Retinal pigment epithelial cell (primary cell): ENCODE data around the gene GFRA3.

Source experiments
- DNase-seq: peaks from one replicate; pipeline ENCODE4 v3.0.0-alpha.2; 2010; ENCODE audit warnings: low read depth
- H3K4me3 ChIP-seq: 2 replicates; pipeline ENCODE4 v1.5.1; 2011; ENCODE audit warnings: mild to moderate bottlenecking, low read length, control low read depth, moderate library complexity
- CTCF ChIP-seq: conservative IDR thresholded peaks from 2 replicates; pipeline ENCODE4 v1.5.1; 2011; ENCODE audit warnings: low read depth, low read length, control low read depth, inconsistent platforms

The GFRA3 gene

DNA sequence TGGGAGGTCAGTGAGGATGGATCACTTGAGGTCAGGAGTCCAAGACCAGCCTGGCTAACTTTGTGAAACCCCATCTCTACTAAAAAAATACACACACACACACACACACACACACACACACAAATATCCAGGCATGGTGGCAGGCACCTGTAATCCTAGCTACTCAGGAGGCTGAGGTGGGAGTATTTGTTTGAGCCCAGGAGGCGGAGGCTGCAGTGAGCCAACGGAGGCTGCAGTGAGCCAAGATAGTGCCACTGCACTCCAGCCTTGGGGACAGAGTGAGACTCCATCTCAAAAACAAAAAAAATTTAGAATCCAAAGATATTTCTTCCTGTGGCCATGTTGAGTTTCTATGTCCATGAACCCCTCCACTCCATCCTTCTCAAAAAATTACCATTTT, 39.8 kb downstream of the GFRA3 start:
- no peak for DNase-seq
- no peak for TF ChIP-seq CTCF
- no peak overlapping the region for H3K4me3 ChIP-seq

DNA sequence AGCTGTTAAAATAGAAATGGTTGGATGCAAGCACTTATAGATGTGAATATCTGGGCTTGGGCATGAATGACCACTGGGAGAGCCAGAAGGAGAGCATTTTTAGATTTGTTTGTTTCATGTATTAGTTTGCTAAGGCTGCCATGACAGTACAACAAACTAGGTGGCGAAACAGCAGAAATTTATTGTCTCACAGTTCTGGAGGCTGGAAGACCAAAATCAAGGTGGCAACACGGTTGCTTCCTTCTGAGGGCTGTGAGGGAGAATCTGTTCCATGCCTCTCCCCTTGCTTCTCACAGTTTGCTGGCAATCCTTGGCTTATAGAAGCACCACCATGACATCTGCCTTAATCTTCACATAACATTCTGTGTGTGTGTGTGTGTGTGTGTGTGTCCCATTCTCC, 41.1 kb downstream of the GFRA3 start:
- H3K4me3 ChIP-seq, result no peak overlapping the region
- TF ChIP-seq CTCF, result no peak
- no peak for DNase-seq

DNA sequence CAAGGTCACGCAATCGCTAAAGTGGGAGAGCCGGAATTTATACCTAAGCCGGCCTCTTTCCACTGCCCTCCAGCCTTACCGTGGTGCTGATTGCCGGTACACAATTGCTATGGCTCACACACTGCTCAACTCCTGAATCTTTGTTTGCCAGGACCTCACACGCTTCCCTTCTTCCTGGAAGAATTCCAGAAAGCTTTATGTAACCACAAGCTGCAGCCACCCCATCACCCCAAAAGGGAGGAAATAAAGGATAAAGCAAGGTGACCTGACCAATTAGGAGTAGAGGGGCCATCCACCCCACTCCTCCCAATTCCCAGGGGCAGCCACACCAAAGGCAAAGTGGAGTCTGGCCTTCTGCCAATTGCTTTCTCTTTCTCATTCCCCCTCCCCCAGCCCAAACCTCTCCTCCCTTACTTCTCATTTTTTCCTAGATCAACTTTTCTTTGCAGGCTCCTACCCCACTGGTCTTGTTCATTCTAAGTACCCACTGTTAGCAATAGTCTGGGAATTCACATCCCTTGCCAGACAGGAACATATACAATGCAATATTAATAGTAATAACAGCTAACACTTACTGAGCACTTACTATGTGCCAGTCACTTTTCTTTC, 43.3 kb downstream of the GFRA3 start:
- no peak overlapping the region for H3K4me3 ChIP-seq
- TF ChIP-seq CTCF, result no peak
- peak; percentile 45 for DNase-seq

GRCh38 chr5:138230261-138230660, 44.2 kb downstream of the GFRA3 start:
- H3K4me3 ChIP-seq, result no peak overlapping the region
- no peak for TF ChIP-seq CTCF
- peak; percentile 40 for DNase-seq

- TF ChIP-seq CTCF, result no peak
- no peak overlapping the region for H3K4me3 ChIP-seq
- no peak for DNase-seq
Observed at GRCh38 chr5:138229387-138229786, 45.0 kb downstream of the GFRA3 start.

GRCh38 chr5:138226910-138227309, 47.5 kb downstream of the GFRA3 start:
- no peak for TF ChIP-seq CTCF
- no peak for DNase-seq
- no peak overlapping the region for H3K4me3 ChIP-seq

- no peak for DNase-seq
- H3K4me3 ChIP-seq, result no peak overlapping the region
- no peak for TF ChIP-seq CTCF
Observed at GRCh38 chr5:138224712-138225111, 49.7 kb downstream of the GFRA3 start.
